ENCODE results near the gene LRGUK.
"Not testable (repeated sequence)": the region's sequence is repeated elsewhere in the genome, so short reads cannot be mapped to it uniquely, and the experiment has no call there.

Gene LRGUK

DNA sequence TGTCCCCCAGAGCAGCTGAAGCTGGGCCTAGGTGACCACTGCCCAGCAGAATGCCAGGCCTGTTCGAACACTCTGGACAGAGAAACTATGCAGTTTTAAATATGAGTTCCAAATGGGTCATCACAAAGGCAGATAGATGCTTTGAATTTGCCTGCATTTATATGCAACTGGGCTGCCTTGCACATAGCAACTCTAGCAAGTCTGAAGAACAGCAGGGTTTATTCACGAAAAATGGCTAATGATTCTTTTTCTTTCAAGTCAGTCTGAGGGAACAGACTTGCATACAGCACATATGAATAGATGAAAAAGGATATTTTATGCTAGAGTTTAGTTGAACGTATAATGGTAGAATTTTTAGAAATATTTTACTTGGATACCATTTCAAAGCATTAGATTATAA, 121.1 kb downstream of the LRGUK start:
- DNase-seq = no peak

DNA sequence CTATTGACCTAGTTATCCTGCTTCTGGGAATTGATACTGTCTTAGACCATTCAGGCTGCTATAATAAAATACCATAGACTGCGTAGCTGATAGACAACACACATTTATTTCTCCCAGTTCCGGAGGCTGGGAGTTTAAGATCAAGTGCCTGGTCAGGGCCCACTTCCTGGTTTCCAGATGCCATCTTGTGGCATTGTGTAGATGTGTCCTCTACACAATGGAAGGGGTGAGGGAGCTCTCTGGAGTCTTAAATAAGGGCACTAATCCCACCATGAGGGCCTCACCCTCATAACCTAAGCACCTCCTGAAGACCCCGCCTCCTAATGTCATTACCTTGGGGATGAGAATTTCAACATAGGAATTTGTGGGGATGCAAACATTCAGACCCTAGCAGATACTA, 127.2 kb downstream of the LRGUK start:
- DNase-seq = no peak

DNA sequence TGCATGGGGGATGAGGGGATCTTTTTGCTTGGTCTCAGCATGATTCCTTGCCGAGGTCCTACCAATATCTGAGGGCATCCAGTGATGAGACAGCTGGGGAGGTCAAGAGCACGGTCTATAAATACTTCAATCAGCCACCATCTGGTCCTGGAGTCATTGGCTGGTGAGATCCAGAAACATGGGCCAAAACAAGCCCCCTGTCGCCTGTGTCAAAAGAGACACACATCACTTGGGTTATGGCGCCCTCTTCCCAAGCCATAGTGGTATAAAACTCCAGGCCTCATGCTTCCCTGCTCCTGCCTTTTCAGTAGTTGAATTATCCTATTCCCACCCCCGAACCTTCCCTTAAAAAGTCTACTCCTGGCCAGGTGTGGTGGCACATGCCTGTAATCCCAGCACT, 128.7 kb downstream of the LRGUK start:
- no peak for DNase-seq

DNA sequence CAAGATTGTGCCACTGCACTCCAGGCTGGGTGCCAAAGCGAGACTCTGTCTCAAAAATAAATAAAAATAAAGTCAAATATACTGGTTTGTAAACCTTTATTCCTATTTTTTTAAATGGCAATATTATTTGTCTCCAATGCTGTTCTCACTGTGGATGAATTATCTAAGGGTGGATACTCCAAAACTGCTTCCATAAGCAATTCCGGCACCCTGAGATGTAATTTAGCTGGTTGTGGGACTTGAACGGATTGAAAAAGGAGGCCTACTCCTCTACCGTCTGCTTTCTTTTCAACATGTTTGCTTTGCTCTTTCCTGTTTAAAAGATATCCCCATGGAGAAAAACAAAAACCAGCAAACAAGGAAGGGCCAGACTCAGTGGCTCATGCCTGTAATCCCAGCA, 135.2 kb downstream of the LRGUK start:
- no peak for DNase-seq

DNA sequence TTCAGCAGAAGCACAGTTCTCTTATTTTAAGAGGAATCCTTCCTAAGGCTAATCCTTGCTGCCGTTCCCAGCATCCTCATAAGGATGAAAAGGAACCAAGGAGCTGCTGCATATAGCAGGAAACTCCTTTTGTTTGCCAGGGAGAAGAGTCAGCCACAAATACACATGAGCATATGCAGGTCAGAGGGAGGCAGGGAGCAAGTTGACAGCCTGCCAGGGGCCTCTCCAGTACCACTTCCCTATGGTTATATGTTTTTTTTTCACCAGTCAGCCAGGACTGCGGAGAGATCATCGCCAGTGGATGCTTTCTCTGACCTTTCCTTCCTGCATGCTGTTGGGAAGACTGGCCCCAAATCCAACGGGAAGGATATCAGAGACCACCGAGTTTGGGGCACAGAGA, 149.8 kb downstream of the LRGUK start:
- no peak for DNase-seq

DNA sequence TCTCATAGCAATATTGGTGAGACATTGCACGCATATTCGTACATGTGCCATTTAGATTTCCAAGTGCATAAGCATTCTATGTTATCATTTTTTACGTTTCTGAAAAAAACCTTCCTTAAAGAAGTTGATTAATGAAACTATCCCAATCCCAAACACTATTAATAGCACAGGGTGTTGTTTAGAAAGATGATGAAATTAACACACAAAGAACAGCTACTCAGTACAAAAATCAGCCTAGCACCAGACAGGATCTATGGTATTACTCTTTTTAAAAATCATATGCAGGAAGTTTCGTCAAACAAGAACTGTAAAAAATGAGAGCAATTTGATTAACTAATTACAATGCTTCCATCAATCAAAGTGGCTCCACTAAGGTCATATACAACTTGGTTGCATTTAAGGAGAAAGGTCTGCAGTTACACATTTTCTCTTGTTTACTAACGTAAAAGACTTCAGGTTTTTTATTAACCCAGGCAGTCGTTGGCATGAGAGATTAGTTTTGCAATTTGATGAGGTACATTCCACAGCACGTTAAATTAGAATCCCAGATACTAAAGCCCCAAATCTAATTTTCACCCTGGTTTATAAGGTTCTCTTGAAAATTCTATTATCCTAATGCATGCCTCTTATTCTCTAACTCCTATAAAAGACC, 151.5 kb downstream of the LRGUK start:
- DNase-seq = no peak

DNA sequence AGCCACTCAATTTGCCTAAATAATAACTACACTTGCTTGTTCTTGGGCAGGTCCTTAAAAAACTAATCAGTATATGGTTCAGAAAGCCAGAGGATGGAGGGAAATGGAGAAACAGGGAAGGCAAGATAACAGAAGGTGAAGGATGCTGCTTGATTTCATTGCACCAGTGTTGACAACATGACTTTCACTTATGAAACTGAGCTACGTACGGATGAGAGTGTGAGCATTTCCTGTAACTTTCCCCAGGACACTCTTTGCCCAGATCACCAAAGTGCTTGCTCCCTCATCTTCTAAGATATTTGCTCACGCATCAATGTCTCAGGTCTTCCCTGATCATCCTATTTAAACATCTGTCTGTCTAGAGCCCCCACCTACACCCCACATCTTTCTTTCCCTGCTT, 152.2 kb downstream of the LRGUK start:
- DNase-seq = no peak

DNA sequence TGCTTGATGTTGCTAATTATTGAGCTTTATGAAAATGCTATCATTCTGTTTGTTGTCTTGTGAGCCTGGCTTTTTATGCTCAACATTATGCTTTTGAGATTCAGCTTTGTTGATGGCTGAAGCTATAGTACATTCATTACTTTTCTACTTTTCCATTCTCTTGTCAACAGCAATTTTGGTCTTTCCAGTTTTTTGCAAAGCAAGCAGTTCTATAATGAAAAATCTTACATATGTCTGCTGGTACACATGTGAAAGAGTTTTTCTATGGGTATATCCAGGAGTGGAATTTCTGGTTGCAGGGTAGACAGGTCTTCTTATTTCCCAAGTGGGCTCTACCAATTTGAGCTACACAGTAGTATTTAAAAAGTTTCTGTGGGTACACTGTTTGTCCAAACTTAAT, 152.8 kb downstream of the LRGUK start:
- DNase-seq = no peak

DNA sequence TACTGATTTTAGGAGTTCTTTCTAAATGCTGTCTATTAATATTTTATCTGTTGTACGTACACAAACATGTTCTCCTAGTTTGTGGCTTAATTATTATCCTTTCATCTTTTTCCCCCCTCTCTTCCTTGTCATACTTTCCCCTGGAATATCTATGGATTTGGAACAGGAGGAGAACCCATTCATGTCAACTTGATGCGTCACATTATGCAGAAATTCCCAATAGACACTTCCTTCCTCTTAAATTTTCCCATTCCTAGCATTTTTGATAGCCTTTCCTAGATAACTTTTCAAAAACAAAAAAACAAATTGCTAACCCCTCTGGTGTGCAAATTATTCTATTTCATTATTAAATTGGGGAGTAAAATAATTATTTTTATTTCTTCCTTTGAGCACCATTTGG, 153.4 kb downstream of the LRGUK start:
- DNase-seq = no peak

DNA sequence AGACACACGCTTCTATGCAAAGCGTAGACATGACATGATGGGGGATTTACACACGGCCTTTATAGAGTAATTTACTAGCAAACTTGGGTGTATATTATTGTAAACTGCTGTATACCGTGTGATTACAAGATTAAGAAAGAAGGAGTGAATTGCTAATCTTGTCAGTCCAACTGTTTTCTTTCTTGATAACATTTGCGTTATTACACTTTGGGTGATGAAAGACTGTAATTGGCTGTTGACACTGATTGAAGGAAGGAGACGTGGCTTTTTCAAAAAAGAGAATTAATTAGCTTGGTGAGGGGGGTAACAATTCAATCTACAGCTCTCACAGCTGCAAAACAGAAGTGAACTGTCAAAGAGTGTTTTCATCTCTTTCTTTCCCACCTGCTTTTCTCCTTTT, 156.9 kb downstream of the LRGUK start:
- no peak for DNase-seq

DNA sequence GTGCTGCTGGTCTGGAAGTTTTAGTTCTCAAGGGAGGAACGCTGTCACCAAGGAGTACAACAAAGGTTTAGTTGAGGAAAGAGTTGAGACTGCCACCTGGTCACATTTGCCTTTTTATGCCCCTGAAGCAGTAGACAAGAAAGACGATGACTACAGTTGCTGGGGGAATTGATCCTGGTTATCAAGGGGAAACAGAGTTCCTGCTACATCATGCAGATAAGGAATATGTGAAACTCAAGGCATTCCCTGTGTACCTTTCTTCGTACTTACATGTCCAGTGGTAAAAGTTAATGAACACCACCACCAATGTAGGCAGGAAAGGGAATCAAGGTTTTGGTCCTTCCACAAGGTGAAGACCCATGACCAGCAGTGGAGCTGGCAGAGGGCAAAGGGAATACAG, 157.8 kb downstream of the LRGUK start:
- no peak for DNase-seq

DNA sequence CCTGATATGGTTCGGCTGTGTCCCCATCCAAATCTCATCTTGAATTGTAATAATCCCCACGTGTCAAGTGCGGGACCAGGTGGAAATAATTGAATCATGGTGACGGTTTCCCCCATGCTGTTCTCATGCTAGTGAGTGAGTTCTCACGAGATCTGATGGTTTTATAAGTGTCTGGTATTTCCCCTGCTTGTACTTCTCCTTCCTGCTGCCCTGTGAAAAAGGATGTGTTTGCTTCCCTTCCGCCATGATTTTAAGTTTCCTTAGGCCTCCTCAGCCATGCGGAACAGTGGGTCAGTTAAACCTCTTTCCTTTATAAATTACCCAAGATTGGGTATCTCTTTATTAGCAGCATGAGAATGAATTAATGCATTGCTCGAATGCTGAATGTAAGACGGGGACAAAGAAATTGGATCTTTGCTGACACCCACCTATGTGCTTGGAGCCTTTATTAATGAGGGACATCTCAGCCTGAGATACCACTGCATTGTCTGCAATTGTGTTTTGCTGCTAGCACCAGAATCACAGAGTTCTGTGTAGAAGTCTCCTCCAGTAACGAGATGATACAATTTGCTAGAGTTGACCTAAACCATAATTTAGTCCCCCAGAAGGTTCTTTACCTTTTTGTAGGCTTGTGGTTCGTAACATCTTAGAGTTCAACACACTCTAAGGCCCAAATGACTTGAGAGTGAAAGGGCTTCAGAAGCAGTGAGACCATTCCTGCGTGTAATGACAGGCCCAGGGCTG, 160.9 kb downstream of the LRGUK start:
- DNase-seq = no peak

DNA sequence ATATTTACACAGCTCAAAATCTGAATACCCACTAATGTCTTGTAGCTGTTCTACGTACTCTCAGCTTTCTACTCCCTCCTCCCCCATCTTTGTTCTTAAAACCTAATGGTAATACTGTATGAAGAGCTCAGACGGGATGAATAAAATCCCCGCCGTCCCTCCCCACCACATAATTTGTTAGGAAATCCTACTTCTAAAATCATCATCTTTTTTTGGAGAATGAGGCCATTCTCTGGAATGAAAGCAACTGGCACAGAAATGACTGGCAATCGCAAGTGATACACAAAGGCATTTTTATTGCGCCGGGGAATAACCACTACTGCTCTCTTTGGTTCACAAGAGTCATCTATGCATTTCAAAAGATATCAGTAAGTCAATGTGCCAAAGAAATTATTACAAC, 162.3 kb downstream of the LRGUK start:
- DNase-seq = no peak

DNA sequence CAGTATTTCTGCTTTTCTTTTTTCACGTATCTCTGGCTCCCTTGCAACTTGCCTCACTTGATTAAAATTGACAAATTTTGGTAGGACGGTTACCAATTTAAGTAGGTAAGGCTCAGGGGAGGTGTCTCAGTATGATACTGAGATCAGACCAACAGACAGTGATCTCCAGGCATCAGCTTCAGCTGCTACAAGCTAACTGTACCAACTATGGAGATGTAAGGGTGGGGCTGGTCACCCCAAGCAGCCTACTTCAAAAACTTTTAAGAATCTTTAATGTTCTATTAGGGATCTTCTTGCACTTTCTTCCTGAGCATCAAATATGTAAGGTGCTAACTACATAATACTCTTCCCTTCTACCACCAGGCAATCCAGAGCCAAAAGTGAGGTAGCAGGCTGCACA, 162.7 kb downstream of the LRGUK start:
- no peak for DNase-seq

DNA sequence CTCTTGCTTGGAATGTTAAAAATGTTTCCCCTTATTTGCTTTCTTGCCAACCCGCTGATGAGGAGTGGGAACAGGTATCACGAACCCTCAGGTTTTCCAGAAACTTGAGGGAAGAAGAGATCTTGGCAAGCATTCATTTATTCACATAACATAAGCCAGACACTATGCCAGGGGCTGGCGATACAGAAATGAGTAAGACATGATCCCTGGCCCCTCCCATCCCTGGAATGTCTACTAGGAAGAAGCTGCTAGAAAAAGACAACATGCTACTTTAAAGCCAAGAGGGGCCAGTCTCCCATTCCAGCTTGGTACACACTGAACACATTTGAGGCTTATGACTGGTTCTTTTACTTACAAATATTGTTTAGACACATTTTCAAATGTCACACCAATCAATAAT, 163.1 kb downstream of the LRGUK start:
- no peak for DNase-seq

DNA sequence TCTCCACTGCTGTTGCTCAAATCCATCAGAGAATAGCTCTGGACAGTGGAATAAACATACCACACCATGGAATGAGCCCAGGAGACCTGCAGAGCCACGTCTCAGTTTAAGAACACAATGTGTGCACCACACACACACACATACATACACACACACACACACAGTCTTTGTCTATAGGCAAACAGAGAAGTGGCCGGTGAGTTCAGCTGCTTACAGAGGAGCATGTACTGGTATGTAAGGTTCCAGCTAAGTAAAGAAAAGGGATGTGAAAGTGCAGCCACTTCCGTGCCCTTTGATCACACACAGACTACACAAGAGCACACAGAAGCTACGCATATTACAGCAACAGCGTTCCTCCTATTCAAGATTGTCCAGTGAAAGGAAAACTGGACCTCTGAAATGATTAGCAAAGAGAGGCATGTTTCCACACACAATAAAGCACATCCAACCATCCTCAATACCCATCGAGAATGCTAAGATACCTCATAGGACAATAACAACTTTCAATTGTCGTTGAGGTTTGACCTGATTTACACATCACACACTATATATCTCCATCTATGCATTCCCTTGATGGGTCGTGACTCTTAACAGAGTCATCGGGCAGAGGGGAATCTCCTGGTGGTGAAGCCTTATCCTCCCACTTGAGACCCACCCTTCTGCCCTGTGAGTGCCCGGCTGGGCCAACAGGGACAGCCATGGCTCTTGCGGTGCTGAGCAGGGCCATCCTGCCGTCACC, 166.0 kb downstream of the LRGUK start:
- no peak for DNase-seq

DNA sequence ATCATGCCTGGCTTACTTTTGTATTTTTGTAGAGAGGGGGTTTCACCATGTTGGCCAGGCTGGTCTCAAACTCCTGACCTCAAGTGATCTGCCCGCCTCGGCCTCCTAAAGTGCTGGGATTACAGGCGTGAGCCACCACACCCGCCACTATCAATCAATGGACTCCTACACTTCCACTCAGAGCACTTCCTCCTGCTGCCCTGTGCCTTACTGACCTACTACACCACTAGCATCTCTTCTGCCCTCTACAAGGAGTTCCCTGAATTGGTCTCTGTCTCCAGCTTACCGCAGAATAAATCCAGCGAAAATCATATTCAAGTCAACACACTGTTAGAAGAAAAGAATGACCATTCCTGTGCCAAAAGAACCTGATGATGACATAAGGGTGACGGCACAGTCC, 168.8 kb downstream of the LRGUK start:
- DNase-seq = not testable (repeated sequence)

DNA sequence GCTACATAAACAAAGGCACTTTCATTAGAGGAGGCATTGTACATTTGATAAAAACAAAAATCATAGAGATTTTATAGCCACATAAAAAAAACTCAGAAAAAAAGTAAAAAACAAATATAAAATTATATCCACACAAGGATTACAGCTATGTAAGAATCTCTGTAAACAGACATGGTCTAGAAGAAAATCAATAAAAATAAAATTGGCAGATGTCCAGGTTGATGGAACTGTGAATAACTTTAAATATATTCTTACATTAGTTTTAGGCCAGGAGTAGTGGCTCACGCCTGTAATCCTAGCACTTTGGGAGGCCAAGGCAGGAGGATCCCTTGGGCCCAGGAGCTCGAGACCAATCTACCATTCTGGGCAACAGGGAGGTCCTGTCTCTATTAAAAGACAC, 170.3 kb downstream of the LRGUK start:
- no peak for DNase-seq

DNA sequence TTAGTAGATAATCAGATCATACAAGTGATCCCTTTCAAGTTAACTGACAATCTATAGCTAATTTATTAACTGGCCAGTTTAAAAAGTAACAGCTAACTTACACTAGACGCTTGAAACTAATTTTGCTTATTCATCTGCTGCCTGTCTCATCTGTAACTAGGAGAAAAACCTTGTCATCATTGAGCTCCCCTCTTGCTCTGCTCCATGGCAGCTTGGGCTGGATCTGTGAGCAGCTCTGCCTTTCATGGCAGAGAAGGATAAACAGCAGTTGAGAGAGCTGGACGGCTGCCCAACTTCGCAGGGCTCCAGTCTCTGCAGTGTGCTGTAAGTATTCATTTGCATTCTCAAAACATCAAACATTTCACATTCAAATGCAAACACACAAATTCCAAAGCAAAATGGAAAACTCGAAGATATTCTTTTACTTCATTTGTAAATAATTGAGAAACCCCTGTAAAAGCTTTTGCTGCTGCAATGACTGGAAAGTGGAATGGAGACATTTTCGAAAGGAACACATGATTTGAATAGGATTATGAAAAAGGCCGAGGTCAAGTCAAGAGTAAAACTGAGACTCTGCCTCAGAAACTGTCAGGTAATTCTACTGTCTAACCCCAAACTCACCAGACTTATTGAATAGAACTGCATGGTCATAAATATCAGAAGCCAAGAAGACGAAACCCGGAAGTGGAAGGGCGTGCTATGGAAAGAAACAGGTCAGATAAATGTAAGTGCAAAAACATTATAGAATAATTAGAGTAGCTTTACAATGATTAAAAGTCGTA, 172.0 kb downstream of the LRGUK start:
- DNase-seq = no peak

DNA sequence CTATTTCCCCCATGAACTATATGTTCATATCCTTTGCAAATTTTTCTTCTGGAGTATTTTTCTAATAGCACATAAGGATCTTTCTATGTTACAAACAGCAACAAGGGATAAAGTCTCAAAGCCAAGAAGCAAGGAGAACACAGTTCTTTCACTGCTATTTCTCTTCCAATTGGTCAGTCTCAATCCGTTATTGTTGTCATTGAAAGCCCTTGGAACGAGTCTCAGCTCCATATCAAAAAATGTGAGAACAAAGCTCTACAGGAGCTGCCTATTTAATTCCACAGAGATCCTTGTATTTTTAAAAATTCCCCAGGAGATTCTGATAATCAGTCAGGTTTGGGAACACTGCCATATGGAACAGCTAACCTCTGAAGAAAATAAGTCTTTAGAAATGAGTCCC, 173.8 kb downstream of the LRGUK start:
- no peak for DNase-seq

DNA sequence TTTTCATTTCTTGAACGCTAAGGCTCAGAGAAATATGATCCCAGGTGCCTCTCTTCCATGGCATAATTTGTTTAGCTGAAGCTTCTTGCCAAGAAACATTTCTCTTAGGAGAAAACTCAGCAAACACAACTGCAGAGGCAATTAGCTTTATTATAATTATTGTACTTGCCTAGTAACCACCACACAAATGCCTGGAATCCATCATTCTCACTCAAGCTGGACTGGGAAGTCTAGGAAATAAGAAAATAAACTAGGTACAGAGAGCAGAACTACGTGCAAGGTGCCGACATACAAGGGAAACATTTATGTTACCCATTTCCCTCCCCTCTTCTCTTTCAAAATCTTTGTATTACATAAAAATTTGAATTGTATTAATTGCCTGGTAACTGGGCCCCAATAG, 174.5 kb downstream of the LRGUK start:
- DNase-seq = no peak

DNA sequence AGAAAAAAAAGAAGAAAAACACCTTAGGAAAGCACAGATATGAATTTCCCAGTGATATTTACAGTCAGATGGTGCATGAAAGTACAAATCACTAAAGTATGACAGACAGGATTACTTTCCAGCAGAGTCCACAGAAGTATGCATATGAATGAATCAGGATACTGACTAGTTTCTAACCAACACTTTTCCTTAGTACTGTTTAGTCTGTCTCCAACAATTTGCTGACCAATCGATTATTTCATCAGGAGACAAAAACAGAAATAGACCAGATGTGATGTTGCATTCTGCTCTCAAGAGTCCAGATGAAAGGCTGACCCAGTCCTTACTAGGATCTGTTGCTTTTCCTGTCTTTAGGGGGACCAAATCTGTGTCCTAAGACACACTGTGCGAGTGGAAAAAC, 175.0 kb downstream of the LRGUK start:
- DNase-seq = no peak

DNA sequence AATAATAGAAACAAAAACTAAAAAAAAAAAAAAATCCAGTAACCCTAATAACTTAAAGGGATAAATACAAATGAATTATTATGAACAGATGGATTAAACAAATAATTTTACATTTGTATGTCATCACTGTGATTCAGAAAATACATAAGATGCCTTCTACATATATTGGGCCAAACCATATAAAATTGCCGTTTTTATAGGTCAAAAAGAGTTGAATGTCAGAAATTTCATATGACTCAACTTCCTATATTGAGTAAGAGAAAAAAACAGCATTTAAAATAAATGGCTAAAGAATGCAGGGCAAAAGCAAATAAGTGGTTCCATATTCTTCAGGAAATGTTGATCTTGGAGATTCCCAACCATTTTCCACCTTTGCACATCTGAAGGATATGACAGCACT, 180.2 kb downstream of the LRGUK start:
- no peak for DNase-seq

DNA sequence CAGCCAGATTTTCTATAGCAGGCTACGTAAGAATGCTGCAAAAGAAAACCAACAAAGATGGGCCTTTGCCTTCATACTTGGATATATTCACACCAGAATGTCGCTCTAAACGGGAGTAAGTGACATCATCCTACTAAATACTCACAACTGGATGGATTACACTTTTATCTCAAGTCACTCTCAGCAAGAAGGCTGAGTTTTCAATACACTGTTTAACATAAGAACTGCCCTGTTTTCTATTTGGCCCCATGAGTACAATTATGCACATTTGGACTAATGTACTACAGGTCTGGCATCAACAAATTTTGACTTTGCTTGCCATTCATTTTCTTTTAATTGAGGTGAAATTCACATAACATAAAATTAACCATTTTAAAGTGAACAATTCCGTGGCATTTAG, 181.4 kb downstream of the LRGUK start:
- DNase-seq = no peak

All from SHP77 treated with DMSO at 0.1 percent for 48 hours (cell line).